ENCODE data around the gene COL24A1. TPM values are rescaled to one million over a fixed set of nuclear protein-coding genes. Genes with fewer than 3 reads are reported as not detected.
A peak's percentile ranks its signal among the peaks of the same experiment; 100 is the strongest.
"Not testable (repeated sequence)": the region's sequence is repeated elsewhere in the genome, so short reads cannot be mapped to it uniquely, and the experiment has no call there.

The COL24A1 gene
- total and polyA plus RNA-seq, 2 experiments from 2014 or later = 0.22 to 0.23 TPM

GRCh38 chr1:85864727-85865126 is 291.8 kb downstream of the COL24A1 start:
- in situ Hi-C loops (cut with MboI) = no loop called here
- TF ChIP-seq EZH2phosphoT487 (IDR thresholded peaks at IDR 0.05; ENCODE audit: insufficient read depth, low read depth) (no peak), EZH2 (IDR thresholded peaks at IDR 0.05; ENCODE audit: insufficient read depth, poor library complexity, severe bottlenecking) (no peak)
- Histone ChIP-seq H3K4me1 (ENCODE audit: insufficient read depth) (peaks cover 10% of the 10 kb centered on the region), H3K4me3 (no peak overlapping the region), H3K9me3 (ENCODE audit: low read depth) (no peaks in the 10 kb centered on the region), H3K79me2 (ENCODE audit: insufficient read depth) (no peaks in the 10 kb centered on the region), H3K27me3 (replicated peaks; ENCODE audit: insufficient read depth) (no peaks in the 10 kb centered on the region), H3K36me3 (ENCODE audit: low read depth) (no peaks in the 10 kb centered on the region), H4K20me1 (ENCODE audit: insufficient read depth) (no peaks in the 10 kb centered on the region), H2AFZ (no peak overlapping the region), H3K9me2 (ENCODE audit: insufficient read depth) (no peaks in the 10 kb centered on the region), H3F3A (ENCODE audit: insufficient read depth) (no peaks in the 10 kb centered on the region), H3K4me2 (ENCODE audit: unreplicated experiment) (peak overlapping the region; percentile 3), H3K9ac (no peak overlapping the region), H3K27ac (no peak overlapping the region)
- DNase-seq = no peak
- WGBS, 2 experiments (ENCODE audit: low coverage in 1 of 2, low lambda C conversion rate in 2 of 2, missing lambda C conversion rate in 2 of 2) = 86 to 90% methylated on average over 1 of the region's 1 CpG

GRCh38 chr1:85863639-85864038 is 292.9 kb downstream of the COL24A1 start:
- in situ Hi-C loops (cut with MboI); H3K27me3 ChIP-seq (replicated peaks; ENCODE audit: insufficient read depth); H4K20me1 ChIP-seq (ENCODE audit: insufficient read depth); H3K4me2 ChIP-seq (ENCODE audit: unreplicated experiment); H3K9me2 ChIP-seq (ENCODE audit: insufficient read depth); H3K4me3 ChIP-seq; DNase-seq; H3F3A ChIP-seq (ENCODE audit: insufficient read depth); H3K27ac ChIP-seq; H2AFZ ChIP-seq; H3K36me3 ChIP-seq (ENCODE audit: low read depth); H3K4me1 ChIP-seq (ENCODE audit: insufficient read depth); H3K79me2 ChIP-seq (ENCODE audit: insufficient read depth); H3K9me3 ChIP-seq (ENCODE audit: low read depth); H3K9ac ChIP-seq: not testable (repeated sequence)
- WGBS, 2 experiments (ENCODE audit: low coverage in 1 of 2, low lambda C conversion rate in 2 of 2, missing lambda C conversion rate in 2 of 2) = 44 to 70% methylated on average over 1 of the region's 1 CpG

- Histone ChIP-seq H3K27me3 (replicated peaks; ENCODE audit: insufficient read depth) (no peaks in the 10 kb centered on the region), H3K4me1 (ENCODE audit: insufficient read depth) (peaks cover 10% of the 10 kb centered on the region), H3K79me2 (ENCODE audit: insufficient read depth) (no peaks in the 10 kb centered on the region), H3K9me2 (ENCODE audit: insufficient read depth) (no peaks in the 10 kb centered on the region), H3K9ac (no peak overlapping the region), H3K27ac (no peak overlapping the region), H3K9me3 (ENCODE audit: low read depth) (no peaks in the 10 kb centered on the region), H3K4me3 (no peak overlapping the region), H2AFZ (no peak overlapping the region), H4K20me1 (ENCODE audit: insufficient read depth) (no peaks in the 10 kb centered on the region), H3K4me2 (ENCODE audit: unreplicated experiment) (no peak overlapping the region), H3F3A (ENCODE audit: insufficient read depth) (no peaks in the 10 kb centered on the region), H3K36me3 (ENCODE audit: low read depth) (no peaks in the 10 kb centered on the region)
- WGBS, 2 experiments (ENCODE audit: low coverage in 1 of 2, low lambda C conversion rate in 2 of 2, missing lambda C conversion rate in 2 of 2) = 23% methylated on average over 1 of the region's 1 CpG
- TF ChIP-seq EZH2phosphoT487 (IDR thresholded peaks at IDR 0.05; ENCODE audit: insufficient read depth, low read depth) (no peak), EZH2 (IDR thresholded peaks at IDR 0.05; ENCODE audit: insufficient read depth, poor library complexity, severe bottlenecking) (no peak)
- no peak for DNase-seq
- in situ Hi-C loops (cut with MboI) = no loop called here
These were observed 294.1 kb downstream of the COL24A1 start for GRCh38 chr1:85862456-85862855.

- no peaks in the 10 kb centered on the region for H3K36me3 ChIP-seq (ENCODE audit: low read depth)
- H3K27ac ChIP-seq = no peak overlapping the region
- no peak for DNase-seq
- H3K4me3 ChIP-seq = no peak overlapping the region
- H3K9me2 ChIP-seq (ENCODE audit: insufficient read depth) = no peaks in the 10 kb centered on the region
- in situ Hi-C loops (cut with MboI) = no loop called here
- H3K9ac ChIP-seq = no peak overlapping the region
- no peak overlapping the region for H3K4me2 ChIP-seq (ENCODE audit: unreplicated experiment)
- H3K79me2 ChIP-seq (ENCODE audit: insufficient read depth) = no peaks in the 10 kb centered on the region
- H4K20me1 ChIP-seq (ENCODE audit: insufficient read depth) = no peaks in the 10 kb centered on the region
- no peaks in the 10 kb centered on the region for H3K27me3 ChIP-seq (replicated peaks; ENCODE audit: insufficient read depth)
- H2AFZ ChIP-seq = no peak overlapping the region
- H3F3A ChIP-seq (ENCODE audit: insufficient read depth) = no peaks in the 10 kb centered on the region
- no peaks in the 10 kb centered on the region for H3K9me3 ChIP-seq (ENCODE audit: low read depth)
- TF ChIP-seq EZH2phosphoT487 (IDR thresholded peaks at IDR 0.05; ENCODE audit: insufficient read depth, low read depth) (no peak), EZH2 (IDR thresholded peaks at IDR 0.05; ENCODE audit: insufficient read depth, poor library complexity, severe bottlenecking) (no peak)
- no peaks in the 10 kb centered on the region for H3K4me1 ChIP-seq (ENCODE audit: insufficient read depth)
These were observed 298.6 kb downstream of the COL24A1 start for GRCh38 chr1:85857991-85858390.

GRCh38 chr1:85850238-85850637 is 306.3 kb downstream of the COL24A1 start:
- Histone ChIP-seq H3K4me1 (ENCODE audit: insufficient read depth) (peaks cover 15% of the 10 kb centered on the region), H3K4me2 (ENCODE audit: unreplicated experiment) (peak overlapping the region; percentile 80), H4K20me1 (ENCODE audit: insufficient read depth) (no peaks in the 10 kb centered on the region), H2AFZ (no peak overlapping the region), H3K9me2 (ENCODE audit: insufficient read depth) (no peaks in the 10 kb centered on the region), H3F3A (ENCODE audit: insufficient read depth) (peaks cover 9% of the 10 kb centered on the region; the same call in 1 of the 2 replicates), H3K9me3 (ENCODE audit: low read depth) (no peaks in the 10 kb centered on the region), H3K4me3 (peak overlapping the region; percentile 46), H3K27ac (peak overlapping the region; percentile 49), H3K36me3 (ENCODE audit: low read depth) (no peaks in the 10 kb centered on the region), H3K9ac (peak overlapping the region; percentile 8; the same call in 1 of the 2 replicates), H3K27me3 (replicated peaks; ENCODE audit: insufficient read depth) (no peaks in the 10 kb centered on the region), H3K79me2 (ENCODE audit: insufficient read depth) (no peaks in the 10 kb centered on the region)
- TF ChIP-seq EZH2 (IDR thresholded peaks at IDR 0.05; ENCODE audit: insufficient read depth, poor library complexity, severe bottlenecking) (no peak), EZH2phosphoT487 (IDR thresholded peaks at IDR 0.05; ENCODE audit: insufficient read depth, low read depth) (no peak)
- in situ Hi-C loops (cut with MboI) = no loop called here
- peak; percentile 94 for DNase-seq
- WGBS, 2 experiments (ENCODE audit: low coverage in 1 of 2, low lambda C conversion rate in 2 of 2, missing lambda C conversion rate in 2 of 2) = 0 to 1% methylated on average over 2 of the region's 2 CpGs
